Measurements from ENCODE around the gene HES3.

Gene HES3

GRCh38 chr1:6243993-6244392 lies at the start of gene HES3:
Gene HES3, plus strand, starts transcription at chr1:6244179. Its CDS starts 187 bp downstream, at chr1:6244366.
- DNase-seq = no peak
- peaks cover 27% of the 10 kb centered on the region for H3K4me1 Mint-ChIP-seq
- CTCF ChIA-PET = interaction anchor here (1.1 to 1.5 kb wide), 3 partner anchors 38 to 734 kb away, joined by 3 to 4 read pairs (median 3); partner anchors contain the start of gene RNF207
- H3K4me3 Mint-ChIP-seq = no peak within 1 kb of the TSS
- H3K27ac Mint-ChIP-seq = no peak within 1 kb of the TSS
- no peaks in the 10 kb centered on the region for H3K9me3 Mint-ChIP-seq
- H3K27me3 Mint-ChIP-seq = peaks cover 97% of the 10 kb centered on the region
- no peaks in the 10 kb centered on the region for H3K36me3 Mint-ChIP-seq

DNA sequence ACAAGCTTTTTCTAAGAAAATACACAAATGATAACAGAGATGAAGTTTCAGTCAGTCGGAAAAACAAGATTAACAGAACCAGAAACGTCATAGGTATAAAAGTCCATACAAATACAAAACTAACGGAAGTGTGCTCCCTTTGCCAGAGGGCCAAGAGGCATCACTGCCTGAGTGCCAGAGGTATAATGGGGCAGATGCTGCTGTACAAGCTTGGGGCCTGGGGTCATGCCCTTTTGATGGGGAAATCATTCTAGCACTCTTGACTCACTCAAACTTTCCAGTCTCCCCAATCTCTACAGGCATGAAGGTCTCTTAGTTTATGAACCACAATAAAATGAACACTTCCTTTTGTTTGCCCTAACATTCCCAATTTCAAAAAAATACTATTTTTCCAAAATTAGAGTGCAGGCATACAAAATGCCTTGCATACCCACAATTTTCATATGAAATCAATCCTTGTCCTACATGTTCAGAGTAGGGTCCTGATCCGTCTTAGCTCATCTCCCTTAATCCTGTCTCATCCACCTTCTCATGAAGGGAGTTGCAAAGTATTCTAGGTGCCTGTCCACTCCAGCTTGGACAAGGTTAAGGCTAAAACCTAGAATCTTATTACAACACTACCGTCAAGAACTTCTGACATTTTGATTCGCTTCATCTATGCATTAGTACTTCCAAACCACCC lies 46.1 kb upstream of the HES3 start:
- Mint-ChIP-seq H3K4me3 (peak overlapping the region; percentile 76), H3K9me3 (no peaks in the 10 kb centered on the region), H3K27me3 (no peaks in the 10 kb centered on the region), H3K36me3 (peaks cover 35% of the 10 kb centered on the region), H3K4me1 (peaks cover 47% of the 10 kb centered on the region), H3K27ac (peak overlapping the region; percentile 64)
- CTCF ChIA-PET = interaction anchor here (0.8 to 0.9 kb wide), 2 partner anchors 48 to 148 kb away, joined by 3 read pairs; no protein-coding TSS in a partner anchor
- no peak for DNase-seq

- Mint-ChIP-seq H3K36me3 (peaks cover 29% of the 10 kb centered on the region), H3K4me1 (peaks cover 46% of the 10 kb centered on the region), H3K9me3 (no peaks in the 10 kb centered on the region), H3K27me3 (peaks cover 3% of the 10 kb centered on the region), H3K27ac (peak overlapping the region; percentile 64), H3K4me3 (peak overlapping the region; percentile 76)
- CTCF ChIA-PET = interaction anchor here (0.8 to 0.9 kb wide), 2 partner anchors 47 to 148 kb away, joined by 3 read pairs; no protein-coding TSS in a partner anchor
- DNase-seq = peak; percentile 57
Measured at GRCh38 chr1:6198646-6199297, 45.2 kb upstream of the HES3 start.

DNA sequence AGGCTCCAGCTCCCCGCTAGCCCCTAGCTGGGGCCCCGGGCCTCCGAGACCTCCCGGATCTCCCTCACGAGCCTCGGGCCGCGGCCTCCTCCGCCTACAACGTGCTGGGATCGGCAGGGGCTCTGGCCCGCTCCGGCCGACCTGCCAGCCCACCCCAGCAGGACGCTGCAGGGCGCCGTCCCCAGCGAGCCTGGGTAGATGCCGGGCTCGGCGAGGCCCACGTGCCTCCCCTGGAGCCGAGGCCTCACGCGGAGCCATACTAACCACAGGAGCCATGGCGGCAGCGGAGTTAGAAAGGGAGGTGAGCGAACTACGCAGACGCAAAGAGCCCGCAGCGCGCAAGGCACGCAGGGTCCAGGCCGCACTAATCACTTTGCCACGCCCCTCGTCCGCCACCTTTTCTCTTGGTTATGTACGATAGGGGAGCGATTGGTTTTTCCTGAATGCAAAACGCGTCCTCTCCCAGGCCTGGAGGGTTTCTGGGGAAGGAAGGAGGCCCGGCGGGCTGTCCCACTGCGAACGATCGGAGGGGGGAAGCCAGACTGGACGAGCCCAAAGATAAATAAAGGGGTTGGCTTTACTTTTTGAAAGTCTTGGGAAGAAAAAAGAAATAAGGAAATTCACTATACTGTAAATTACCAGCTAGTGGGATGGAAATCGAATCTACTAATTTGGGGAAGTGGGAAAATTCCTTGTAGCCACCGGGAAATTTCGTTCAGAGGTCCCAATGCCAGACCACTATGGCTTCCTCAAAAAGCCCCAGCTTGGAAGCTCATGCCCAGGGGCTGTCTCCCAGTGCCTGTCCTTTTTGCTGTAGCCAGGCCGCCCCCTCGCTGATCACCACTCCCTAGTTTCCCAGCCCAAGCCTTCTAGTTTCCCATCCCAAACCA lies 44.4 kb upstream of the HES3 start, which contains the start of gene RPL22:
RPL22 (minus strand) TSS at position 298 of the 890 bp plus-strand sequence; CDS start at position 276, 22 bp downstream.
- Mint-ChIP-seq H3K27me3 (peaks cover 11% of the 10 kb centered on the region), H3K4me1 (peaks cover 46% of the 10 kb centered on the region), H3K4me3 (peak within 1 kb of the TSS; percentile 76), H3K36me3 (peaks cover 25% of the 10 kb centered on the region), H3K27ac (peak within 1 kb of the TSS; percentile 64), H3K9me3 (no peaks in the 10 kb centered on the region)
- CTCF ChIA-PET = no interaction called here
- DNase-seq = peak; percentile 99

GRCh38 chr1:6200188-6200809 lies 43.7 kb upstream of the HES3 start:
- peaks cover 18% of the 10 kb centered on the region for H3K27me3 Mint-ChIP-seq

DNA sequence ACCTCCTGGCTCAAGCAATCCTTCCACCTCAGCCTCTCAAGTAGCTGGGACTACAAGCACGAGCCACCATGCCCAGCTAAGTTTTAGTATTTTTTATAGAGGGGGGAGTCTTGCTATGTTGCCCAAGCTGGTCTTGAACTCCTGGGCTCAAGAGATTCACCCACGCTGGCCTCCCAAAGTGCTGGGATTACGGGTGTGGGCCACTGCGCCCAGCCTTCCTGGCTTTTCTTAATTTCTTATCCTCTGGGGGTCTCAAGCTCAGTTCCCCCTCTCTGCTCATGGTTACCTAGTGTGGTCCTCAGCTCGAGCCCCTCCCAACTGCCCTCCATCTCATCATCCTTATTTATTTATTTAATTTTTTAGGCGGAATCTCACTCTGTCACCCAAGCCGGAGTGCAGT lies 41.7 kb upstream of the HES3 start:
- Mint-ChIP-seq H3K27me3 (peaks cover 38% of the 10 kb centered on the region), H3K4me3 (no peak overlapping the region), H3K27ac (no peak overlapping the region), H3K9me3 (no peaks in the 10 kb centered on the region), H3K36me3 (peaks cover 9% of the 10 kb centered on the region), H3K4me1 (peaks cover 47% of the 10 kb centered on the region)
- DNase-seq = no peak
- CTCF ChIA-PET = interaction anchor here (1.0 kb wide), 1 partner anchor 15 kb away, joined by 3 read pairs; no protein-coding TSS in a partner anchor

More at GRCh38 chr1:6200188-6200809, 43.7 kb upstream of the HES3 start:
- H3K4me1 Mint-ChIP-seq = peaks cover 54% of the 10 kb centered on the region
- peak overlapping the region; percentile 76 for H3K4me3 Mint-ChIP-seq
- H3K36me3 Mint-ChIP-seq = peaks cover 23% of the 10 kb centered on the region
- DNase-seq = no peak
- no peaks in the 10 kb centered on the region for H3K9me3 Mint-ChIP-seq
- CTCF ChIA-PET = no interaction called here
- peak overlapping the region; percentile 64 for H3K27ac Mint-ChIP-seq

DNA sequence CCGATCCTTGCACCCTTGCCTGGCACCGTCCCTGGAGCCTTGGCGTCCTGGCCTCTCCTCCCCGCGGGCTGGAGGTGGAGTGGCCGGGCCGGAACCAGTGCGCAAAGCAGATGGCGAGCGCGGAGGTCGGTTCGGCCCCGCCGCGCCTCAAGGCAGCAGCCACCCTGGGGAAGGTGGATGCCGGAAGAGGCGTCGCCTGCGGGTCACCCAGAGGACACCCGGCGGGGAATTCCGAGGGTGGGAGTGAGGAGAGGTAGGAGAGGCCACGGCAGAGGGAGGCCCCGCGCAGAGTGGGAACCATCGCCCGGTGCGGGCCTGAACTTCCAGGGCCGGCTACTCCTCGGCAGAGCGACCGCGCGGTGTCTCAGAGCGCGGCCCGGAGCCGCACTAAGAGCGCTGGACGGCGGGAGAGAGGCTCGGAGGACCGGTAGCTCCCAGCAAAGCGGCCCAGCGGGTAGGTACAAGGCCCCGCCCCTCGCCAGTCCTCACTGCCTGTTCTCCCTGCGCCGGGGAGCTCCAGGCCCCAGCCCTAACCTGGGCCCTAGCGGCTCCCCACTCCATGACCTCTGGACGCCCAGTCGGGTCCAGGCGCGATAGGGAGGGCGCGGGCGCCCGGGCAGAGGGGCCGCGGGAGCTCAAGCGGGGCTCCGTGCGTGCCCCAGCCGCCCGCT lies 38.0 kb upstream of the HES3 start, which contains the start of gene RNF207:
RNF207 (plus strand) TSS at position 271 of the 671 bp plus-strand sequence. CDS start 417 bp downstream, outside the sequence.
- H3K4me1 Mint-ChIP-seq = peaks cover 22% of the 10 kb centered on the region
- H3K36me3 Mint-ChIP-seq = no peaks in the 10 kb centered on the region
- H3K4me3 Mint-ChIP-seq = peak within 1 kb of the TSS; percentile 58
- no peaks in the 10 kb centered on the region for H3K9me3 Mint-ChIP-seq
- peaks cover 75% of the 10 kb centered on the region for H3K27me3 Mint-ChIP-seq
- DNase-seq = peak; percentile 62
- H3K27ac Mint-ChIP-seq = no peak within 1 kb of the TSS
- CTCF ChIA-PET = interaction anchor here (0.7 to 2.5 kb wide), 8 partner anchors 9 to 232 kb away, joined by 3 to 6 read pairs (median 4); no protein-coding TSS in a partner anchor

- peaks cover 21% of the 10 kb centered on the region for H3K4me1 Mint-ChIP-seq
- H3K36me3 Mint-ChIP-seq = no peaks in the 10 kb centered on the region
- H3K27me3 Mint-ChIP-seq = peaks cover 80% of the 10 kb centered on the region
- no peaks in the 10 kb centered on the region for H3K9me3 Mint-ChIP-seq
- CTCF ChIA-PET = interaction anchor here (0.7 to 2.5 kb wide), 9 partner anchors 9 to 231 kb away, joined by 3 to 6 read pairs (median 4); no protein-coding TSS in a partner anchor
- no peak overlapping the region for H3K4me3 Mint-ChIP-seq
- H3K27ac Mint-ChIP-seq = no peak overlapping the region
- no peak for DNase-seq
Measured at GRCh38 chr1:6206520-6206855, 37.5 kb upstream of the HES3 start.

DNA sequence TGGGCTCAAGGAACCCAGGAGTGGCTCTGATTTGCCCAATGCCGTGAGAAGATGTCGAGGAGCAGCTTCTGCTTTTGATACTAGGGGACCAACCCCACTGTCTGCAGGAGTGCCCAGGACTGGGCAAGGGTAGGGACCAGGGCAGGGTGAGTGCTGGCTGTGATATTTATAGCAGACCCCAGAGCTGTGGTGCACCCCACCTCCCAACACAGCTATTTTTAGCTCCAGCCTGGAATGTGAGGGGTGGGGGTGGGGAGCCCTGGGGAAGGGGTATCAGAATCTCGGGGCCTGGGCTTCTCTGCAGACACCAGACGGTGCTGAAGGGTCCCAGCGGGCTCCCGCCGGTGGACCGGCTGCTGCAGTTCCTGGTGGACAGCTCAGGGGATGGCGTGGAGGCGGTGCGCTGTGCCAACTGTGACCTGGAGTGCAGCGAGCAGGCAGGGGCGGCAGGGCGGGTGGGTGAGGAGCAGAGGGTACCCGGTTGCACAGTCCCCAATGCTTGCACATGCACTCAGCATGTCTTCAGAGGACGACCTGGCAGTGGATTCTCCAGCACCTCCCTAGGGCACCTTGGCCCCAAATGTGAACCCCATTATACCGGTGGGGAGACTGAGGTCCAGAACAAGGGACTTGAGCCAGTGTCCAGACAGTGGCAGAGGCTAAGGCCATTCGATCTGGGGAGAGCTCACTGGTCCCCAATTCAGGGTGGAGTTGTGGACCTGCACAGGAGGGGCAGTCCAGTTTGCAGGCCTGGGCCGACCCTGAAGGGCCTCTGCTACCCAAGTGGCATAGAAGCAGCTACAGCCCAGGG lies 36.7 kb upstream of the HES3 start:
- H3K36me3 Mint-ChIP-seq = no peaks in the 10 kb centered on the region
- no peak overlapping the region for H3K27ac Mint-ChIP-seq
- DNase-seq = no peak
- CTCF ChIA-PET = interaction anchor here (0.6 to 2.5 kb wide), 11 partner anchors 10 to 231 kb away, joined by 3 to 6 read pairs (median 4); no protein-coding TSS in a partner anchor
- H3K4me1 Mint-ChIP-seq = peaks cover 19% of the 10 kb centered on the region
- no peaks in the 10 kb centered on the region for H3K9me3 Mint-ChIP-seq
- H3K4me3 Mint-ChIP-seq = no peak overlapping the region
- peaks cover 88% of the 10 kb centered on the region for H3K27me3 Mint-ChIP-seq

DNA sequence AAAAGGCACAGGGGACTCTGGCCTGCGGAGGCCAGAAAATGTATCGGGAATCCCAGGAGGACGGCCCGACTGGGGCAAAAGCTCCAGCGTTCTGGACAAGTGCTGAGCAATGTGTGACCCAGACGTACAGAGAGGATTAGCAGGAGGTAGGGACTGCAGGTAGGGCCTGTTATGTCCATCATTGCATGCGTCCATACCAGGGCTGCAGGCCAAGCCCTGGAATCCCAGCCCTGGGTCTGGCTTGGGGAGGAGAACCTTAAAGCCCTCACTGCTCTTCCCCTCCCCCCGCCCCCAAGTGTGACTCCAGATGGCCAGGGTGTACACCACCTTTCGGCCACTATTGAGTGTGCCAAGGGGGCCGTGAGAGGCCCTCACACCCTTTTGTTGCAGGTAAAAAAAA lies 36.1 kb upstream of the HES3 start:
- Mint-ChIP-seq H3K36me3 (no peaks in the 10 kb centered on the region), H3K9me3 (no peaks in the 10 kb centered on the region), H3K27me3 (peaks cover 95% of the 10 kb centered on the region), H3K27ac (no peak overlapping the region), H3K4me3 (no peak overlapping the region), H3K4me1 (peaks cover 19% of the 10 kb centered on the region)
- no peak for DNase-seq
- CTCF ChIA-PET = interaction anchor here (0.9 to 1.8 kb wide), 3 partner anchors 12 to 40 kb away, joined by 3 to 6 read pairs (median 4); no protein-coding TSS in a partner anchor

- H3K36me3 Mint-ChIP-seq = no peaks in the 10 kb centered on the region
- DNase-seq = peak; percentile 39
Measured at GRCh38 chr1:6208723-6209660, 35.0 kb upstream of the HES3 start.

More at GRCh38 chr1:6208723-6209660, 35.0 kb upstream of the HES3 start:
- no peak overlapping the region for H3K27ac Mint-ChIP-seq
- CTCF ChIA-PET = interaction anchor here (0.9 to 1.8 kb wide), 2 partner anchors 11 to 17 kb away, joined by 3 to 6 read pairs; no protein-coding TSS in a partner anchor
- H3K4me1 Mint-ChIP-seq = peaks cover 19% of the 10 kb centered on the region
- peaks cover 99% of the 10 kb centered on the region for H3K27me3 Mint-ChIP-seq
- H3K4me3 Mint-ChIP-seq = peak overlapping the region; percentile 21
- no peaks in the 10 kb centered on the region for H3K9me3 Mint-ChIP-seq

All from activated naive CD4-positive, alpha-beta T cell treated with anti-CD3 and anti-CD28 coated beads, Interleukin-2, amount 10 ng/mL, durations not matched to agents 7 days and 5 days (primary cell).